Measurements from ENCODE around the gene ITPRIP. TPM values are rescaled to one million over a fixed set of nuclear protein-coding genes. Genes with fewer than 3 reads are reported as not detected.

Gene ITPRIP
- total and polyA plus RNA-seq, 2 of the 8 experiments (the other 6 are each of a cell fraction or from before 2014, with no cell fraction given): 15.3 to 16.9 TPM

- Histone ChIP-seq H2BK120ac (replicated peaks; ENCODE audit: low read depth, low read length) (no peak overlapping the region), H3K4ac (replicated peaks; ENCODE audit: insufficient read length, low read depth, low read length) (no peak overlapping the region), H4K20me1 (replicated peaks in 1 of 2; ENCODE audit: control insufficient read depth in 1 of 2, insufficient read depth in 2 of 2, low read length in 2 of 2) (no peaks in the 10 kb centered on the region), H3K27ac (ENCODE audit: low read depth, low read length) (no peak overlapping the region), H2BK5ac (ENCODE audit: low read depth, low read length) (no peak overlapping the region), H3K23me2 (ENCODE audit: low read depth, low read length) (no peaks in the 10 kb centered on the region), H3K4me3 (ENCODE audit: extremely low read depth in 1 of 4, insufficient read depth in 2 of 4, low read depth in 3 of 4, low read length in 4 of 4) (no peak overlapping the region), H2AK5ac (ENCODE audit: low read depth, low read length) (no peak overlapping the region), H3K36me3 (ENCODE audit: control insufficient read depth in 2 of 4, insufficient read depth in 4 of 4, low read length in 3 of 4) (no peaks in the 10 kb centered on the region), H3K14ac (ENCODE audit: insufficient read length) (no peak overlapping the region), H3K79me1 (ENCODE audit: low read depth, low read length) (no peaks in the 10 kb centered on the region), H3K23ac (ENCODE audit: insufficient read length) (no peak overlapping the region), H3K56ac (replicated peaks; ENCODE audit: insufficient read length, low read depth, low read length) (no peak overlapping the region), H3K27me3 (replicated peaks in 1 of 4; ENCODE audit: control insufficient read depth in 3 of 4, extremely low read depth in 1 of 4, insufficient read depth in 3 of 4, low read length in 3 of 4) (no peaks in the 10 kb centered on the region), H2BK15ac (ENCODE audit: low read length) (no peak overlapping the region), H3K4me1 (replicated peaks in 1 of 4; ENCODE audit: control insufficient read depth in 3 of 4, insufficient read depth in 4 of 4, low read length in 3 of 4) (peaks cover 0 to 9% (median 3%) of the 10 kb centered on the region in 4 experiments; a peak in 2 of 7 replicates), H3K9me3 (ENCODE audit: insufficient read depth in 2 of 2, low read depth in 1 of 2, low read length in 1 of 2) (no peaks in the 10 kb centered on the region), H2BK12ac (ENCODE audit: low read depth, low read length) (no peak overlapping the region), H2AFZ (ENCODE audit: low read length) (no peak overlapping the region), H3K9ac (replicated peaks in 1 of 4; ENCODE audit: extremely low read depth in 1 of 4, low read depth in 3 of 4, low read length in 3 of 4) (no peak overlapping the region), H2BK20ac (ENCODE audit: low read length) (no peak overlapping the region), H4K91ac (replicated peaks; ENCODE audit: insufficient read length, low read length) (no peak overlapping the region), H4K8ac (ENCODE audit: extremely low read depth, insufficient read depth, low read length) (no peak overlapping the region), H3K4me2 (ENCODE audit: insufficient read depth in 1 of 2, low read depth in 2 of 2, low read length in 2 of 2) (no peak overlapping the region), H4K5ac (ENCODE audit: insufficient read length, low read depth, low read length) (no peak overlapping the region), H3K18ac (ENCODE audit: extremely low read depth, low read length) (no peak overlapping the region), H3K79me2 (ENCODE audit: control insufficient read depth in 1 of 2, insufficient read depth in 2 of 2, low read length in 2 of 2) (no peaks in the 10 kb centered on the region)
- FAIRE-seq (no peak), DNase-seq (ENCODE audit: low read depth in 1 of 2, low spot score in 2 of 2) (no peak)
- POLR2A ChIA-PET (ENCODE audit: partially characterized antibody): interaction anchor here (1.7 kb wide), 1 partner anchor 57 kb away, joined by 4 read pairs; no protein-coding TSS in a partner anchor
- 76% methylated on average over 4 of the region's 4 CpGs; no CpG with 5 or more reads in 1 of the 2 experiments for WGBS, 2 experiments (ENCODE audit: extremely low coverage in 1 of 2, insufficient coverage in 1 of 2, insufficient read length in 1 of 2, insufficient replicate concordance in 2 of 2, low coverage in 1 of 2, low lambda C conversion rate in 2 of 2, missing lambda C conversion rate in 1 of 2)
- CTCF ChIA-PET (ENCODE audit: partially characterized antibody): interaction anchor here (0.9 to 17.2 kb wide), 8 partner anchors 8 to 76 kb away, joined by 3 to 379 read pairs (median 7); partner anchors contain the start of gene ITPRIP
- TF ChIP-seq PHF8 (conservative IDR thresholded peaks at IDR 0.05; ENCODE audit: low read depth, low read length) (no peak), ASH2L (IDR thresholded peaks at IDR 0.05; ENCODE audit: low read length) (no peak), JUN (IDR thresholded peaks at IDR 0.05; ENCODE audit: low read depth, low read length) (no peak), RAD21 (IDR thresholded peaks at IDR 0.05 in 1 of 2, conservative IDR thresholded peaks at IDR 0.05 in 1 of 2; ENCODE audit: low read depth in 2 of 2, low read length in 2 of 2) (no peak), ATF2 (IDR thresholded peaks at IDR 0.05; ENCODE audit: low read length) (no peak), EGR1 (IDR thresholded peaks at IDR 0.05; ENCODE audit: borderline replicate concordance, low read depth, low read length) (no peak), TCF12 (IDR thresholded peaks at IDR 0.05; ENCODE audit: low read depth, low read length) (no peak), NANOG (IDR thresholded peaks at IDR 0.05; ENCODE audit: insufficient read depth, low read depth, low read length, poor library complexity, severe bottlenecking) (no peak)
Observed at GRCh38 chr10:104345941-104346340, 7.7 kb upstream of the ITPRIP start.

Measured in H1 (cell line).